GM10248 (cell line): ENCODE measurements around the gene NDN.

Experiments used
- CTCF ChIA-PET: fragments of 300-600 bp; sonication (Branson Sonifier 250); formaldehyde crosslinking; extraction: SDS; loops from one replicate; lab custom pipeline; 2021; ENCODE audit warnings: antibody characterized with exemption; lab: Yijun Ruan, JAX
- POLR2A ChIA-PET: fragments of 350-650 bp; sonication (Branson Sonifier 250); formaldehyde crosslinking; extraction: SDS; loops from one replicate; lab custom pipeline; 2020; ENCODE audit warnings: antibody characterized with exemption; lab: Yijun Ruan, JAX
- DNase-seq: peaks from one replicate; pipeline ENCODE4 v3.0.0; 2012; ENCODE audit errors: extremely low spot score
- TF ChIP-seq, protein P1 (sequence below): IDR thresholded peaks from 2 replicates; pipeline ENCODE4 v1.5.1; 2012; ENCODE audit warnings: mild to moderate bottlenecking, low read depth; ENCODE audit errors: extremely low read depth, missing control alignments, control extremely low read depth

Gene NDN

DNA sequence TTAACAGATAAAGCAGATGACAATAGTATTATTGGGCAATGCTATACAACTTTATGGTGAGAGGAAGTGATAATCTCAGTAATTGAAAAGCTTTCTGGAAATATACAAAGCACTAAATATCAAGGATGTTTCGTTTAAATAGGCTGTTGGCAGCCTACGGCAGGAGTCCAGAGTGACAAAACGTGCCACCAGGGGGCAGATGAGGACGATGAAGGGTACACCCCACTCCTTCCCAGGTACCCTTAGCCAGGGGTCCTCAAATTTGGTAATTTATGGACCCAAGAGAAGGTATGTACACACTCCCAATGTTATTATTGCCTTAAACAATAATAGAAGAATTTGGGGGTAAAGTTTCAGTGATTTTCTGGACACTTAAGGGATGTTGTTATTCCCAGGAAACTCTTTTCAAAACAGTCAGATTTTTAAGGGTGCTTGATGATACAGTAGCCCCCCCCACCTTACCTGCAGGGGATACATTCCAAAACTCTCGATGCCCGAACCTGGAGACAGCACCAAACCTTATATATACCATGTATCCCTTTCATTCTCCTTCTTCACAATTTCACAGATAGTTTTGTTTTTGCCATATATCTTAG, 38.1 kb downstream of the NDN start:
- POLR2A ChIA-PET, result no interaction called here
- CTCF ChIA-PET, result interaction anchor here (1.2 kb wide), 1 partner anchor 17 kb away, joined by 3 read pairs; no protein-coding TSS in a partner anchor
- DNase-seq, result no peak
- TF ChIP-seq, protein P1, sequence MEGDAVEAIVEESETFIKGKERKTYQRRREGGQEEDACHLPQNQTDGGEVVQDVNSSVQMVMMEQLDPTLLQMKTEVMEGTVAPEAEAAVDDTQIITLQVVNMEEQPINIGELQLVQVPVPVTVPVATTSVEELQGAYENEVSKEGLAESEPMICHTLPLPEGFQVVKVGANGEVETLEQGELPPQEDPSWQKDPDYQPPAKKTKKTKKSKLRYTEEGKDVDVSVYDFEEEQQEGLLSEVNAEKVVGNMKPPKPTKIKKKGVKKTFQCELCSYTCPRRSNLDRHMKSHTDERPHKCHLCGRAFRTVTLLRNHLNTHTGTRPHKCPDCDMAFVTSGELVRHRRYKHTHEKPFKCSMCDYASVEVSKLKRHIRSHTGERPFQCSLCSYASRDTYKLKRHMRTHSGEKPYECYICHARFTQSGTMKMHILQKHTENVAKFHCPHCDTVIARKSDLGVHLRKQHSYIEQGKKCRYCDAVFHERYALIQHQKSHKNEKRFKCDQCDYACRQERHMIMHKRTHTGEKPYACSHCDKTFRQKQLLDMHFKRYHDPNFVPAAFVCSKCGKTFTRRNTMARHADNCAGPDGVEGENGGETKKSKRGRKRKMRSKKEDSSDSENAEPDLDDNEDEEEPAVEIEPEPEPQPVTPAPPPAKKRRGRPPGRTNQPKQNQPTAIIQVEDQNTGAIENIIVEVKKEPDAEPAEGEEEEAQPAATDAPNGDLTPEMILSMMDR, result peak; percentile 28

DNA sequence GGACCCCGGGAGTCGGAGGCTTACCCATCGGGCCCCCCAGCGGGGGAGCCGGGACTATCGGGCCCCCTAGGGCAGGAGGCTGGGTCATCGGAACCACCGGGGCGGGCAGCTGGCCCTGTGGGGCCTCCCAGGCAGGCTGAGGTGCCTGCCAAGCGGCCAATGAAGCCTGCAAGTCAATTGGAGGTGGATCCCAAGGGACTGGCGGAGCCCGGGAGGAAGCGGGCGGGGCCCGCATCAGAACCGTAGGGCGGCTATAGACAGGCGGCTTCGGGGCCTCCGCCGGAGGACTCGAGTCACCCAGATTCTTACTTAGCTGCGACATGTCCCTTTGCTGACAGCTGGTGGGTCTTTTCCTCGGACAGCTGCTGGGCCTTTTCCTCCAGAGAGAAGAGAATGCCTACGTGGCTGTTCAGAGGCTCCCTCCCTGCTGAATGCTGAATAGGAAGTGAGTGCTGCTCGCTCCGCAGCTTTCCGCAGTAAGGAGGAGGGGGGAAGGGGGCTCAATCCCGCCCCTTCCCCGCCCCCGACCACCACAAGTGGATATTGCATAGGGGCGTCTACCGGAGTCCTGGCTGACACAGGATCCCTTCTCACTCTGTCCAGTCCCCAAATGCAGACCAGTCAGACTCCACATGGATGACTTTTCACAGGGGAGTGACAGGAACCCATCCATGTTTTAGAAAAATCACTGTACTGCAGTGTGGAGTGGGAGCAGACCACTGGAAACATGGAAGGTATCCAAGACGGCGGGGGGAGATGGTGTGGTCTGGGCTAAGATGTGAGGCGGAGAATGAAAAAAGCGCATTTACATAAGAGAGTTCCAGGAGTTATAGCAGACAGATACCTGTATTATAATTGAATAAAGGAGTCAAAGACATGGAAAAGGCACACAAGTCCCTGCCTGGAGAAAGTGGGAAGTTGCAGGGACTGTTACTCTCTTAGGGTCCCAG, 39.4 kb downstream of the NDN start, which contains the start of gene MAGEL2:
Gene MAGEL2 (minus strand): TSS at position 447 of the 950 bp plus-strand sequence. CDS start 125 bp downstream, at position 322.
- TF ChIP-seq, protein P1, result no peak
- ChIA-PET CTCF (no interaction called here), POLR2A (no interaction called here)
- no peak for DNase-seq

DNA sequence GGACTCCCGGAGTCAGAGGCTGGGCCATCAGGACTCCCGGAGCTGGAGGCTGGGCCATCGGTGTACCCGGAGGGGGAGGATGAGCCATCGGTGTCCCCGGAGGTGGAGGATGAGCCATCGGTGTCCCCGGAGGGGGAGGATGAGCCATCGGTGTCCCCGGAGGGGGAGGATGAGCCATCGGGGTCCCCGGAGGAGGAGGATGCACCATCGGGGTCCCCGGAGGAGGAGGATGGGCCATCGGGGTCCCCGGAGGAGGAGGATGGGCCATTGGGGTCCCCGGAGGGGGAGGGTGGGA, 40.2 kb downstream of the NDN start:
- no peak for DNase-seq
- TF ChIP-seq, protein P1, result no peak
- ChIA-PET CTCF (no interaction called here), POLR2A (no interaction called here)

DNA sequence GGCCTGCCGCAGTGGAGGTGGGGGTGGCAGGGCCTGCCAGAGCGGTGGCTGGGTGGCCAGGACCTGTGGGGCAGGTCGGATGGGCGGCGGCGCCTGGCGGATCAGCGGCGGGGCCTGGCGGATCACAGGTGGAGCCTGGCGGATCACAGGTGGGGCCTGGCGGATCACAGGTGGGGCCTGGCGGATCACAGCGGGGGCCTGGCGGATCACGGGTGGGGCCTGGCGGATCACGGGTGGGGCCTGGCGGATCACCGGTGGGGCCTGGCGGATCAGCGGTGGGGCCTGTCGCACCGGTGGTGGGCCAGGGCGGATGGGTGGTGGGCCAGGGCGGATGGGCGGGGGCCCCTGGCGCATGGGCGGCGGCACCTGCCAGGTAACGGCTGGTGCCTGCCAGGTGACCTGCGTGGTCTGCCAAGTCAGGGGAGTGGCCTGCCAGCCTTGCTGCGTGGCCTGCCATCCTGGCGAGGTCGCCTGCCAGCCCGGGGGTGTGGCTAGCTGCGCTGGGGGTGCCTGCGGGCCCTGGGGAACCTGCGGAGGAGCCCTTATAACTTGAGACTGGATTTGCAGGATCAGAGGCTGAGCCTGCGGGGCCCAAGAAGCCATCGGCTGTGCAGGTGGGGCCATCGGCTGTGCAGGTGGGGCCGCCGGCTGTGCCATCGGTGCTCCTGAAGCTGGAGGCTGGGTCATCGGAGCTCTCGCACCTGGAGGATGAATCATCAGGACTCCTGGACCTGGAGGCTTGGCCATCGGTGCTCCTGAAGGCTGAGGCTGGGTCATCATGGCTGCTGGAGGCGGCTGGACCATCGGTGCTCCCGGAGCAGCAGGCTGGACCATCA, 40.7 kb downstream of the NDN start:
- TF ChIP-seq, protein P1, result no peak
- no peak for DNase-seq
- CTCF ChIA-PET, result no interaction called here
- POLR2A ChIA-PET, result no interaction called here

DNA sequence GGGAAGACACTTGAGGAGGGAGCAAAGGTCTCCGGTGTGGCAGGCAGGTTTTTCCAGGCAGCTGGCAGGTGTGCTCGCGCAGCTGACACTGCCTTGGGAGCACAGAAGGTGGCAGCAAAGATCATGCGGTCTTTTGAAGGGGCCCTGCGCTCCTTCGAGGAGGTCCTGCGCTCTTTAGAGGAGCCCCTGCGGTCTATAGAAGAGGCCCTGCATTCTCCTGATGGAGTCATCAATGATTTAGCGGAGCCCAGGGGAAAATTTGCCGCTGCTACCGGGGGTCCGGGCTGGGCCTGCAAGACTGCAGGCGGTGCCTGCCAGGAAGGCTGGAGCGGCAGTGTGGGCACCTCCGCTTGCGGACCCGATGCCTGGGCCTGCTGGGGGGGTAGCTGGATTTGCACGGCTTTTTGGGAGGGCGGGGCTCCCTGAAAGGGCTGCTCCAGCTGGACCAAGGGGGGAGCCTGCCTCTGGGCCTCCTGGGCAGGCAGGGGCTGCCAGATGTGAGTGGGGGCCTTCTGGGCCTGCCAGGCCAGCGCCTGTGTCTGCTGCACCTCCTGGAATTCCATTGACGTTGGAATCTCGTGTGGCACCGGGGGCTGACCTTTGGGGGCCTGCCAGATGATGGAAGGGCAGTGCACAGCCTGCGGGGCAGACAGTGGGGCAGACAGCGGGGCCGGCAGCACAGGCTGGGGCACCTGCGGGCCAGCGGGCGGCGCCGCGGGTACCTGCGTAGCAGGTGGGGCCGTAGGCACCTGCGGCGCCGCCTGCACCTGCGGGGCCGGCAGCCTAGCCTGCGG, 41.5 kb downstream of the NDN start:
- ChIA-PET CTCF (no interaction called here), POLR2A (no interaction called here)
- TF ChIP-seq, protein P1, result no peak
- DNase-seq, result no peak
